Astrocyte (in vitro differentiated cells and primary cell): ENCODE results near the gene CHD6. TPM values are rescaled to one million over a fixed set of nuclear protein-coding genes. Genes with fewer than 3 reads are reported as not detected.
A peak's percentile ranks its signal among the peaks of the same experiment; 100 is the strongest.

Experiments used
- DNase-seq: peaks from one replicate; pipeline ENCODE4 v3.0.0-alpha.2; 2010; ENCODE audit warnings: low read depth
- FAIRE-seq: peaks from 2 replicates; lab custom pipeline; 2011; peaks lifted over from hg19 to GRCh38; lab: Jason Lieb, UNC
- H2AFZ ChIP-seq: 2 replicates; pipeline ENCODE4 v1.6.0; 2012; ENCODE audit warnings: low read depth, low read length, inconsistent platforms
- H3K27ac ChIP-seq: 2 replicates; pipeline ENCODE4 v1.5.1; 2011; ENCODE audit warnings: low read depth, low read length, inconsistent platforms
- H3K27me3 ChIP-seq: 2 replicates; pipeline ENCODE4 v1.6.0; 2011; ENCODE audit warnings: low read length, inconsistent platforms; ENCODE audit not compliant: insufficient read depth
- H3K36me3 ChIP-seq: 2 replicates; pipeline ENCODE4 v1.5.1; 2011; ENCODE audit warnings: low read length, inconsistent platforms; ENCODE audit not compliant: insufficient read depth
- H3K4me1 ChIP-seq: 2 replicates; pipeline ENCODE4 v1.5.1; 2011; ENCODE audit warnings: low read length, inconsistent platforms; ENCODE audit not compliant: insufficient read depth
- H3K4me2 ChIP-seq: 2 replicates; pipeline ENCODE4 v1.6.0; 2012; ENCODE audit warnings: low read length, inconsistent platforms
- H3K4me3 ChIP-seq: 2 replicates; pipeline ENCODE4 v1.5.1; 2011; ENCODE audit warnings: low read depth, mild to moderate bottlenecking, low read length, inconsistent platforms; ENCODE audit not compliant: insufficient read depth
- H3K79me2 ChIP-seq: 2 replicates; pipeline ENCODE4 v1.6.0; 2012; ENCODE audit warnings: mild to moderate bottlenecking, low read length, inconsistent platforms; ENCODE audit not compliant: insufficient read depth
- H3K9ac ChIP-seq: 2 replicates; pipeline ENCODE4 v1.6.0; 2012; ENCODE audit warnings: mild to moderate bottlenecking, low read length, inconsistent platforms
- H3K9me3 ChIP-seq: 2 replicates; pipeline ENCODE4 v1.5.1; 2012; ENCODE audit warnings: low read depth, mild to moderate bottlenecking, low read length, inconsistent platforms; ENCODE audit not compliant: insufficient read depth
- H4K20me1 ChIP-seq: 2 replicates; pipeline ENCODE4 v1.6.0; 2012; ENCODE audit warnings: low read length, inconsistent platforms; ENCODE audit not compliant: insufficient read depth
- H3K27ac Mint-ChIP-seq: one replicate; pipeline ENCODE4 v1.8.0; 2021; ENCODE audit warnings: mild to moderate bottlenecking, mixed read lengths; ENCODE audit not compliant: unreplicated experiment
- H3K27me3 Mint-ChIP-seq: one replicate; pipeline ENCODE4 v1.8.0; 2021; ENCODE audit warnings: low read depth, mixed read lengths; ENCODE audit not compliant: unreplicated experiment
- H3K36me3 Mint-ChIP-seq: one replicate; pipeline ENCODE4 v1.8.0; 2021; ENCODE audit warnings: low read depth, mixed read lengths; ENCODE audit not compliant: unreplicated experiment
- H3K4me1 Mint-ChIP-seq: one replicate; pipeline ENCODE4 v1.8.0; 2021; ENCODE audit warnings: low read depth, mixed read lengths; ENCODE audit not compliant: unreplicated experiment
- H3K4me3 Mint-ChIP-seq: one replicate; pipeline ENCODE4 v1.8.0; 2021; ENCODE audit warnings: mild to moderate bottlenecking, moderate library complexity, mixed read lengths; ENCODE audit not compliant: unreplicated experiment
- H3K9me3 Mint-ChIP-seq: one replicate; pipeline ENCODE4 v1.8.0; 2021; ENCODE audit warnings: mild to moderate bottlenecking, mixed read lengths; ENCODE audit not compliant: unreplicated experiment
- EZH2 ChIP-seq: IDR thresholded peaks from 2 replicates; pipeline ENCODE4 v1.6.1; 2012; ENCODE audit warnings: mild to moderate bottlenecking, low read length, inconsistent platforms; ENCODE audit not compliant: insufficient read depth
- total RNA-seq: library from RNA; stranded (reverse); gene quantifications from 2 replicates; pipeline ENCODE4 v1.2.1, GENCODE V29; 2021
- TF ChIP-seq, protein P1 (sequence below): IDR thresholded peaks from 2 replicates; pipeline ENCODE4 v1.5.1; 2011; ENCODE audit warnings: low read depth, mild to moderate bottlenecking, inconsistent platforms, low read length, moderate library complexity; ENCODE audit not compliant: insufficient read depth

Gene CHD6
- total RNA-seq, 1 donor from 2014 or later, result 44.7 TPM

DNA sequence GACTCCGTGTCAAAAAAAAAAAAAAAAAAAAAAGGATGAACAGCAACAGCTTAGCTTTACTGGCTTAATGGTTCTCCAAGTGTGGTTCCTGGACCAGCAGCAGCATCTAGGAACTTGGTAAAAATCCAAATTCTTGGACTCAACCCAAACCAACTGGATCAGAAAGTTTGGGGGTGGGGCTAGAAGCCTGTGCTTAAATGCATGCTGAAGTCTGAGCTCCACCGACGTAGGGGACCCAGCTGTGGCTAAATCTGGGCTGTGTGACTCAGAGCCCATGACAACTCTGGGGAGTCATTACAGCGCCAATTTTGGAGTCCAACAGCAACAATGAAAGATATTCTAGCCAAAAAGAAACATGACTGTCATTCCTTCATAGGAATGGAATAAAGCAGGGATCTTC lies 13.6 kb upstream of the CHD6 start:
- Histone ChIP-seq H3K9ac (no peak overlapping the region), H3K4me2 (peak overlapping the region; percentile 5), H3K27me3 (no peaks in the 10 kb centered on the region), H3K36me3 (no peaks in the 10 kb centered on the region), H2AFZ (no peak overlapping the region), H3K27ac (no peak overlapping the region), H3K79me2 (no peaks in the 10 kb centered on the region), H3K4me1 (no peaks in the 10 kb centered on the region), H4K20me1 (no peaks in the 10 kb centered on the region), H3K9me3 (no peaks in the 10 kb centered on the region), H3K4me3 (no peak overlapping the region)
- no peaks in the 10 kb centered on the region for H3K36me3 Mint-ChIP-seq
- H3K27me3 Mint-ChIP-seq, result no peaks in the 10 kb centered on the region
- no peaks in the 10 kb centered on the region for H3K9me3 Mint-ChIP-seq
- no peak for TF ChIP-seq EZH2
- TF ChIP-seq, protein P1, sequence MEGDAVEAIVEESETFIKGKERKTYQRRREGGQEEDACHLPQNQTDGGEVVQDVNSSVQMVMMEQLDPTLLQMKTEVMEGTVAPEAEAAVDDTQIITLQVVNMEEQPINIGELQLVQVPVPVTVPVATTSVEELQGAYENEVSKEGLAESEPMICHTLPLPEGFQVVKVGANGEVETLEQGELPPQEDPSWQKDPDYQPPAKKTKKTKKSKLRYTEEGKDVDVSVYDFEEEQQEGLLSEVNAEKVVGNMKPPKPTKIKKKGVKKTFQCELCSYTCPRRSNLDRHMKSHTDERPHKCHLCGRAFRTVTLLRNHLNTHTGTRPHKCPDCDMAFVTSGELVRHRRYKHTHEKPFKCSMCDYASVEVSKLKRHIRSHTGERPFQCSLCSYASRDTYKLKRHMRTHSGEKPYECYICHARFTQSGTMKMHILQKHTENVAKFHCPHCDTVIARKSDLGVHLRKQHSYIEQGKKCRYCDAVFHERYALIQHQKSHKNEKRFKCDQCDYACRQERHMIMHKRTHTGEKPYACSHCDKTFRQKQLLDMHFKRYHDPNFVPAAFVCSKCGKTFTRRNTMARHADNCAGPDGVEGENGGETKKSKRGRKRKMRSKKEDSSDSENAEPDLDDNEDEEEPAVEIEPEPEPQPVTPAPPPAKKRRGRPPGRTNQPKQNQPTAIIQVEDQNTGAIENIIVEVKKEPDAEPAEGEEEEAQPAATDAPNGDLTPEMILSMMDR, result no peak
- DNase-seq (peak; percentile 84), FAIRE-seq (no peak)
- H3K4me3 Mint-ChIP-seq, result no peak overlapping the region
- H3K27ac Mint-ChIP-seq, result peak overlapping the region; percentile 22
- H3K4me1 Mint-ChIP-seq, result peaks cover 3% of the 10 kb centered on the region

DNA sequence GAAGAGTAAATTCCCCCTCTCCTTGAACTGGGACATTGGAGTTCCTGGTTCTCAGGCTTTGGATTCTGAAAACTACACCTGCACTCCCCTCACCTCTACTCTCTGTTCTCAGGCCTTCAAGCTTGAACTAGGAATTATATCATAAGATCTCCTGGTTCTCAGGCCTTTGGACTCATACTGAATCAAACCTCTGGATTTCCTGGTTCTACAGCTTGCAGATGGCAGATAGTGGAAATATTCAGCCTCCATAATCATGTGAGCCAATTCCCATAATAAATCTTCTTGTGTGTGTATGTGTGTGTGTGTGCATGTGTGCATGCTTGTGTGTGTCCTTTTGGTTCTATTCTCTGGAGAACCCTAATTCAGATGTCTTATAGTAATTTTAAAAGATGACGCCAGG lies 12.7 kb upstream of the CHD6 start:
- no peak for FAIRE-seq

More for the DNA sequence above, 12.7 kb upstream of the CHD6 start:
- no peaks in the 10 kb centered on the region for H3K79me2 ChIP-seq
- H4K20me1 ChIP-seq, result no peaks in the 10 kb centered on the region
- H3K27ac Mint-ChIP-seq, result no peak overlapping the region
- no peaks in the 10 kb centered on the region for H3K27me3 Mint-ChIP-seq
- no peaks in the 10 kb centered on the region for H3K36me3 ChIP-seq
- peaks cover 3% of the 10 kb centered on the region for H3K4me1 Mint-ChIP-seq
- no peak overlapping the region for H3K4me3 Mint-ChIP-seq
- no peaks in the 10 kb centered on the region for H3K36me3 Mint-ChIP-seq
- no peak overlapping the region for H3K27ac ChIP-seq
- H2AFZ ChIP-seq, result no peak overlapping the region
- no peaks in the 10 kb centered on the region for H3K27me3 ChIP-seq
- no peak for TF ChIP-seq EZH2
- TF ChIP-seq, protein P1, result no peak
- H3K4me2 ChIP-seq, result no peak overlapping the region
- DNase-seq, result no peak
- no peak overlapping the region for H3K9ac ChIP-seq
- H3K9me3 Mint-ChIP-seq, result no peaks in the 10 kb centered on the region
- no peak overlapping the region for H3K4me3 ChIP-seq
- H3K9me3 ChIP-seq, result no peaks in the 10 kb centered on the region
- no peaks in the 10 kb centered on the region for H3K4me1 ChIP-seq
